Osteoblast (primary cell): ENCODE measurements around the gene SP2. TPM values are rescaled to one million over a fixed set of nuclear protein-coding genes. Genes with fewer than 3 reads are reported as not detected.
A peak's percentile ranks its signal among the peaks of the same experiment; 100 is the strongest.
"Not testable (repeated sequence)": the region's sequence is repeated elsewhere in the genome, so short reads cannot be mapped to it uniquely, and the experiment has no call there.

Source experiments
- DNase-seq: peaks from one replicate; pipeline ENCODE4 v3.0.0; 2011; ENCODE audit warnings: low spot score, mixed read lengths; ENCODE audit not compliant: insufficient read length; ENCODE audit errors: missing footprints
- H2AFZ ChIP-seq: 2 replicates; pipeline ENCODE4 v1.6.0; 2011; ENCODE audit warnings: mild to moderate bottlenecking, low read length
- H3K27ac ChIP-seq: 2 replicates; pipeline ENCODE4 v1.5.1; 2011; ENCODE audit warnings: mild to moderate bottlenecking, low read depth, low read length, moderate library complexity
- H3K27me3 ChIP-seq: 2 replicates; pipeline ENCODE4 v1.6.0; 2012; ENCODE audit warnings: mild to moderate bottlenecking, control low read depth, inconsistent platforms, low read length, moderate library complexity; ENCODE audit not compliant: insufficient read depth
- H3K36me3 ChIP-seq: 2 replicates; pipeline ENCODE4 v1.5.1; 2011; ENCODE audit warnings: mild to moderate bottlenecking, low read length, control low read depth, moderate library complexity; ENCODE audit not compliant: insufficient read depth
- H3K4me1 ChIP-seq: 2 replicates; pipeline ENCODE4 v1.5.1; 2011; ENCODE audit warnings: mild to moderate bottlenecking, low read length, control low read depth, moderate library complexity; ENCODE audit not compliant: insufficient read depth
- H3K4me2 ChIP-seq: 2 replicates; pipeline ENCODE4 v1.6.0; 2011; ENCODE audit warnings: mild to moderate bottlenecking, low read length; ENCODE audit not compliant: insufficient read depth
- H3K4me3 ChIP-seq: fragments of 200-600 bp; sonication (generic); 3 replicates; pipeline ENCODE4 v1.5.1; 2012; ENCODE audit warnings: mild to moderate bottlenecking, low read length, inconsistent platforms; ENCODE audit not compliant: insufficient read depth
- H3K79me2 ChIP-seq: 2 replicates; pipeline ENCODE4 v1.6.0; 2012; ENCODE audit warnings: mild to moderate bottlenecking, low read length, control low read depth, inconsistent platforms; ENCODE audit not compliant: insufficient read depth
- H3K9me3 ChIP-seq: 2 replicates; pipeline ENCODE4 v1.5.1; 2011; ENCODE audit warnings: low read depth, low read length, control low read depth
- H4K20me1 ChIP-seq: 2 replicates; pipeline ENCODE4 v1.6.0; 2012; ENCODE audit warnings: mild to moderate bottlenecking, low read length, control low read depth; ENCODE audit not compliant: insufficient read depth
- CTCF ChIP-seq: IDR thresholded peaks from 2 replicates; pipeline ENCODE4 v1.5.1; 2011; ENCODE audit warnings: mild to moderate bottlenecking, low read depth, low read length, moderate library complexity; ENCODE audit errors: extremely low read depth
- total RNA-seq: library from RNA; depleted of rRNA; stranded (reverse); fragments of >200 nt; gene quantifications from 2 replicates; pipeline ENCODE4 v1.2.3, GENCODE V29; 2012

Gene SP2
- total RNA-seq, 1 donor, result 2.5 TPM

DNA sequence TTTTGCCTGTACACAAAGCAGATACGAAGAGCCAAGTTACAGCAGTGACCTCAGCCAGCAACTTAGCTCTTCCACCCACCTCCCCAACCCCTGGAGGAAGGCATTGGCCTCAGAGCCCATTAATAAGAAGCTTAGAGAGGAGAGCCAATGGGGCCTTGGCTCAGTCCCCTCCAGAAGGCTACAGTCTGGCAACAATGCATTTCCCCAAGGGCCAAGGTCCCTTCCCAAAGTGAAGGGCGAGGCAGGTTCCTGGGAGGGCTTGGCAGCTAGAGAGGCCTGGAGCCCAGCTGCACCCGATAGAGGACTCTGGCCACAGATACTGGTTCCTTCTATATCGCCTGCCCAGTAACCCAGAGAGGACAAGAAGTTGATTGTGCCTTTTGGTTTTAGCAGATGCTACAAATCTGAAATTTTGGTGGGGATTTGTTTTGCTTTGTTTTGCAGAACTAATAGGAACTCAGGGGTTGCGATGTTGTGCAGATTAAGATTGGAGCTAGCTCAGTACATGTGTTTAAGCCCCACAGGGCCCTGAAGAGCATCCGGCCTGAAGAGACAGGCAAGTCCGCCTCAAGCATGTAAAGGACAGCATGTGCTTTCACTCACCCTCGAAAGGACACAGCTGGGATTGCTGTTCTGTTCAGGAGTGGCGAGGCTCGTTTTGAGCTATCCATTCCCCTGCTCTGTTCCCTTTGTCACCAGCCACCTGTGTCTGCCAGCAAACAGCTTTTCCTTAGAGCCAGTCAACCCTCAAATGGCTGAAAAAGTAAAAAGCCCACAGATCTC lies 33.4 kb downstream of the SP2 start:
- no peak overlapping the region for H3K4me3 ChIP-seq
- no peaks in the 10 kb centered on the region for H4K20me1 ChIP-seq
- no peaks in the 10 kb centered on the region for H3K79me2 ChIP-seq
- H3K4me2 ChIP-seq, result no peak overlapping the region
- H2AFZ ChIP-seq, result no peak overlapping the region
- H3K9me3 ChIP-seq, result no peaks in the 10 kb centered on the region
- H3K27ac ChIP-seq, result no peak overlapping the region
- H3K36me3 ChIP-seq, result peaks cover 29% of the 10 kb centered on the region
- TF ChIP-seq CTCF, result no peak
- no peaks in the 10 kb centered on the region for H3K27me3 ChIP-seq
- DNase-seq, result no peak
- no peaks in the 10 kb centered on the region for H3K4me1 ChIP-seq

- Histone ChIP-seq H2AFZ (no peak overlapping the region), H3K4me1 (peaks cover 15% of the 10 kb centered on the region), H3K4me3 (no peak overlapping the region), H3K27ac (no peak overlapping the region), H3K4me2 (no peak overlapping the region), H3K36me3 (peaks cover 10% of the 10 kb centered on the region), H4K20me1 (no peaks in the 10 kb centered on the region), H3K9me3 (no peaks in the 10 kb centered on the region), H3K27me3 (no peaks in the 10 kb centered on the region), H3K79me2 (peaks cover 3% of the 10 kb centered on the region)
- no peak for TF ChIP-seq CTCF
- DNase-seq, result no peak
Measured at GRCh38 chr17:47931848-47932247, 35.8 kb downstream of the SP2 start.

GRCh38 chr17:47934856-47935255 lies 38.8 kb downstream of the SP2 start:
- Histone ChIP-seq H3K4me2 (no peak overlapping the region), H3K4me3 (no peak overlapping the region), H3K79me2 (peaks cover 3% of the 10 kb centered on the region), H4K20me1 (no peaks in the 10 kb centered on the region), H3K4me1 (peaks cover 15% of the 10 kb centered on the region), H3K27me3 (no peaks in the 10 kb centered on the region), H3K9me3 (no peaks in the 10 kb centered on the region), H2AFZ (no peak overlapping the region), H3K36me3 (no peaks in the 10 kb centered on the region), H3K27ac (no peak overlapping the region)
- peak; percentile 73 for DNase-seq
- no peak for TF ChIP-seq CTCF

DNA sequence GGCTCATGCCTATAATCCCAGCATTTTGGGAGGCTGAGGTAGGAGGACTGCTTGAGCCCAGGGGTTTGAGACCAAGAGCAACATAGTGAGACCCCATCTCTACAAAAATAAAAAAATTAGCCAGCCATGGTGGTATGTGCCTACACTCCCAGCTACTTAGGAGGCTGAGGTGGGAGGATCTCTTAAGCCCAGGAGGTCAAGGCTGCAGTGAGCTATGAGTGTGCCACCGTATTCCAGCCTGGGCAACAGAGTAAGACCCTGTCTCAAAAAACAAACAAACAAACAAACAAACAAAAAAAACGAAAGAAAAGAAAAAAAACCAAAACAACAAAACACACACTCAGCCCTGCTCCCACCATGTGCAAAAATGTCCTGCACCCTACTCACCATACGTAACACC lies 39.4 kb downstream of the SP2 start:
- Histone ChIP-seq H3K4me2 (peak overlapping the region; percentile 14), H3K4me1 (peaks cover 15% of the 10 kb centered on the region)
- not testable (repeated sequence) for H3K27ac ChIP-seq, H3K79me2 ChIP-seq, DNase-seq, H3K27me3 ChIP-seq, H4K20me1 ChIP-seq, H2AFZ ChIP-seq, H3K36me3 ChIP-seq, H3K9me3 ChIP-seq, H3K4me3 ChIP-seq
